Astrocyte of the cerebellum (primary cell): ENCODE measurements around the gene TFB1M.

Experiments
- DNase-seq: peaks from one replicate; pipeline ENCODE4 v3.0.0-alpha.2; 2011; ENCODE audit warnings: low read depth
- H3K4me3 ChIP-seq: 2 replicates; pipeline ENCODE4 v1.5.1; 2011; ENCODE audit warnings: mild to moderate bottlenecking, low read depth, low read length, moderate library complexity
- CTCF ChIP-seq: IDR thresholded peaks from 2 replicates; pipeline ENCODE4 v1.5.1; 2012; ENCODE audit warnings: low read length, low read depth, moderate library complexity, mild to moderate bottlenecking; ENCODE audit errors: missing control alignments
- in situ Hi-C: cut with HindIII; loops from 2 replicates; pipeline ENCODE4 v1.10.0; 2017; ENCODE audit warnings: low sequenced_read_pairs

The TFB1M gene

GRCh38 chr6:155274106-155274505 is 40.2 kb downstream of the TFB1M start:
- H3K4me3 ChIP-seq = no peak overlapping the region
- peak; percentile 54 for DNase-seq
- in situ Hi-C loops = loop anchor here (25.0 kb wide), 1 partner anchor 337 kb away; no protein-coding TSS in a partner anchor
- TF ChIP-seq CTCF = no peak

- in situ Hi-C loops = loop anchor here (25.0 kb wide), 1 partner anchor 336 kb away; no protein-coding TSS in a partner anchor
- DNase-seq = peak; percentile 96
- no peak overlapping the region for H3K4me3 ChIP-seq
- no peak for TF ChIP-seq CTCF
Measured at GRCh38 chr6:155273431-155273830, 40.9 kb downstream of the TFB1M start.

GRCh38 chr6:155272353-155273232 is 41.7 kb downstream of the TFB1M start:
- no peak overlapping the region for H3K4me3 ChIP-seq
- DNase-seq = peak; percentile 19
- in situ Hi-C loops = loop anchor here (25.0 kb wide), 1 partner anchor 335 kb away; no protein-coding TSS in a partner anchor
- TF ChIP-seq CTCF = no peak

GRCh38 chr6:155271145-155271544 is 43.1 kb downstream of the TFB1M start:
- TF ChIP-seq CTCF = no peak
- in situ Hi-C loops = loop anchor here (25.0 kb wide), 1 partner anchor 334 kb away; no protein-coding TSS in a partner anchor
- no peak overlapping the region for H3K4me3 ChIP-seq
- DNase-seq = no peak

GRCh38 chr6:155270561-155271091 is 43.7 kb downstream of the TFB1M start:
- TF ChIP-seq CTCF = no peak
- no peak overlapping the region for H3K4me3 ChIP-seq
- in situ Hi-C loops = loop anchor here (25.0 kb wide), 1 partner anchor 333 kb away; no protein-coding TSS in a partner anchor
- DNase-seq = no peak

- TF ChIP-seq CTCF = no peak
- in situ Hi-C loops = loop anchor here (25.0 kb wide), 1 partner anchor 332 kb away; no protein-coding TSS in a partner anchor
- no peak overlapping the region for H3K4me3 ChIP-seq
- no peak for DNase-seq
Measured at GRCh38 chr6:155269765-155270164, 44.5 kb downstream of the TFB1M start.
